HCT116 (cell line): ENCODE measurements around the gene MAOB. TPM values are rescaled to one million over a fixed set of nuclear protein-coding genes. Genes with fewer than 3 reads are reported as not detected.

Experiments used
- ATAC-seq: fragments of 200-7000 bp; cut with Tn5 transposase; 2 replicates; pipeline ENCODE4 v1.9.1; 2020; ENCODE audit warnings: mild to moderate bottlenecking, moderate library complexity
- BruUV-seq: library from RNA; stranded (reverse); fragments of 400-500 nt; replicated peaks from 2 replicates; lab custom pipeline; 2021; lab: Mats Ljungman, UMichigan
- CTCF ChIA-PET: fragments of 300-600 bp; sonication (Branson Sonifier 250); formaldehyde crosslinking; loops from one replicate; lab custom pipeline; 2021; ENCODE audit warnings: antibody characterized with exemption; lab: Charles Lee
- POLR2A ChIA-PET: fragments of 300-600, 350-600 bp; sonication (Branson Sonifier 250); formaldehyde crosslinking; loops from one replicate; lab custom pipeline; 2021; ENCODE audit warnings: antibody characterized with exemption; lab: Charles Lee
- RAD21 ChIA-PET, 2 experiments: fragments of 300-600 bp; sonication (Branson Sonifier 250); formaldehyde crosslinking; loops; one replicate each; lab custom pipeline; 2023; ENCODE audit warnings: low total read pairs in 2 of 2; ENCODE audit not compliant: uncharacterized antibody in 2 of 2, unreplicated experiment in 2 of 2, low non-redundant PET in 1 of 2; lab: Charles Lee
- DNase-seq: peaks from one replicate; pipeline ENCODE4 v3.0.0-alpha.2; 2010; ENCODE audit warnings: low read depth, low spot score
- H2AFZ ChIP-seq: fragments of 200-600 bp; shearing (Covaris generic), sonication (generic); 2 replicates; pipeline ENCODE4 v1.6.1; 2017; ENCODE audit warnings: low read depth, mixed run types, mixed read lengths, antibody characterized with exemption, low read length; ENCODE audit not compliant: poor library complexity, severe bottlenecking
- H3K27ac ChIP-seq: 2 replicates; pipeline ENCODE4 v1.5.1; 2012; ENCODE audit warnings: low read depth, low read length
- H3K27me3 ChIP-seq: fragments of 200-600 bp; sonication (generic); 2 replicates; pipeline ENCODE4 v1.6.1; 2016; ENCODE audit warnings: mixed run types, low read length, mixed read lengths; ENCODE audit not compliant: insufficient read depth
- H3K36me3 ChIP-seq, 2 experiments: fragments of 200-500 bp in 1 of 2; fragments of 200-600 bp in 1 of 2; sonication (Bioruptor generic) in 1 of 2; sonication (generic) in 1 of 2; 2 replicates each; pipeline versions ENCODE4 v1.5.1 to v1.6.1; 2014 to 2016; ENCODE audit warnings: low read length in 2 of 2, inconsistent platforms in 1 of 2, mixed read lengths in 1 of 2, mixed run types in 1 of 2; ENCODE audit not compliant: insufficient read depth in 2 of 2, control insufficient read depth in 1 of 2
- H3K4me1 ChIP-seq, 2 experiments: fragments of 200-600 bp in 1 of 2; sonication (generic) in 1 of 2; 2 replicates each; pipeline versions ENCODE4 v1.5.1 to v1.6.1; 2012 to 2017; ENCODE audit warnings: low read length in 2 of 2, inconsistent platforms in 1 of 2, mild to moderate bottlenecking in 1 of 2, mixed read lengths in 1 of 2, mixed run types in 1 of 2, moderate library complexity in 1 of 2; ENCODE audit not compliant: insufficient read depth in 2 of 2, control insufficient read depth in 1 of 2
- H3K4me2 ChIP-seq: fragments of 200-600 bp; sonication (generic); 2 replicates; pipeline ENCODE4 v1.6.1; 2017; ENCODE audit warnings: mixed run types, low read length, mixed read lengths
- H3K4me3 ChIP-seq, 2 experiments: fragments of 200-600 bp in 1 of 2; sonication (generic) in 1 of 2; replicated peaks in 1 of 2; 2 replicates each; pipeline ENCODE4 v1.5.1; 2011 to 2016; ENCODE audit warnings: low read length in 2 of 2, control low read depth in 1 of 2, low read depth in 1 of 2, mild to moderate bottlenecking in 1 of 2, mixed read lengths in 1 of 2, mixed run types in 1 of 2
- H3K79me2 ChIP-seq: fragments of 200-600 bp; sonication (generic); 2 replicates; pipeline ENCODE4 v1.6.1; 2017; ENCODE audit warnings: mild to moderate bottlenecking, mixed run types, low read length, moderate library complexity, mixed read lengths; ENCODE audit not compliant: insufficient read depth
- H3K9ac ChIP-seq: fragments of 200-600 bp; sonication (generic); 2 replicates; pipeline ENCODE4 v1.6.1; 2016; ENCODE audit warnings: low read length, mixed read lengths
- H3K9me2 ChIP-seq: fragments of 200-600 bp; sonication (generic), shearing (Covaris generic); 2 replicates; pipeline ENCODE4 v1.6.1; 2017; ENCODE audit warnings: mixed run types, mild to moderate bottlenecking, moderate library complexity; ENCODE audit not compliant: insufficient read depth
- H3K9me3 ChIP-seq, 2 experiments: fragments of 200-500 bp in 1 of 2; fragments of 200-600 bp in 1 of 2; sonication (Bioruptor generic) in 1 of 2; sonication (generic) in 1 of 2; 2 replicates each; pipeline ENCODE4 v1.6.1; 2014 to 2017; ENCODE audit warnings: low read length in 2 of 2, mixed read lengths in 2 of 2, inconsistent platforms in 1 of 2, low read depth in 1 of 2, mild to moderate bottlenecking in 1 of 2, mixed run types in 1 of 2, moderate library complexity in 1 of 2; ENCODE audit not compliant: control insufficient read depth in 1 of 2, insufficient read depth in 1 of 2
- H4K20me1 ChIP-seq: fragments of 200-600 bp; sonication (generic), shearing (Covaris generic); 2 replicates; pipeline ENCODE4 v1.6.1; 2017; ENCODE audit warnings: mixed run types, mild to moderate bottlenecking, moderate library complexity; ENCODE audit not compliant: insufficient read depth
- ATF3 ChIP-seq: IDR thresholded peaks from 2 replicates; pipeline ENCODE4 v1.6.1; 2012
- EGR1 ChIP-seq: IDR thresholded peaks from 2 replicates; pipeline ENCODE4 v1.6.1; 2012; ENCODE audit warnings: low read depth
- FOSL1 ChIP-seq: IDR thresholded peaks from 2 replicates; pipeline ENCODE4 v1.6.1; 2012; ENCODE audit warnings: low read depth
- POLR2AphosphoS5 ChIP-seq: IDR thresholded peaks from 2 replicates; pipeline ENCODE4 v1.6.1; 2011; ENCODE audit warnings: mild to moderate bottlenecking, low read depth, low read length, moderate library complexity
- RAD21 ChIP-seq: IDR thresholded peaks from 2 replicates; pipeline ENCODE4 v1.6.1; 2012; ENCODE audit warnings: low read depth, mild to moderate bottlenecking
- SIN3A ChIP-seq: IDR thresholded peaks from 2 replicates; pipeline ENCODE4 v1.6.1; 2012; ENCODE audit warnings: low read depth
- TCF7L2 ChIP-seq: IDR thresholded peaks from 2 replicates; pipeline ENCODE4 v1.7.0; 2011; ENCODE audit warnings: borderline replicate concordance, inconsistent platforms; ENCODE audit not compliant: insufficient read depth, insufficient read length; ENCODE audit errors: extremely low read depth
- ZFX ChIP-seq: fragments of 450-650 bp; IDR thresholded peaks from 2 replicates; pipeline ENCODE4 v1.6.1; 2017
- intact Hi-C: fragments of 100-400 bp; cut with micrococcal nuclease; formaldehyde crosslinking; loops from 2 replicates; pipeline ENCODE4 v1.10.0; 2022
- total RNA-seq: library from RNA; stranded (reverse); gene quantifications from one replicate; pipeline ENCODE4 v1.2.1, GENCODE V29; 2021; ENCODE audit not compliant: unreplicated experiment
- TF ChIP-seq, protein P1 (sequence below), 3 experiments: fragments of 200-600 bp in 1 of 3; sonication (generic) in 1 of 3; IDR thresholded peaks in 2 of 3; conservative IDR thresholded peaks in 1 of 3; 2 replicates each; pipeline ENCODE4 v1.5.1; 2012 to 2017; ENCODE audit warnings: low read depth in 2 of 3, low read length in 2 of 3, antibody characterized with exemption in 1 of 3, borderline replicate concordance in 1 of 3, control low read depth in 1 of 3, mild to moderate bottlenecking in 1 of 3, mixed read lengths in 1 of 3, mixed run types in 1 of 3, moderate library complexity in 1 of 3; ENCODE audit not compliant: insufficient read depth in 1 of 3
- TF ChIP-seq, protein P2 (sequence below): IDR thresholded peaks from 2 replicates; pipeline ENCODE4 v1.6.1; 2012; ENCODE audit warnings: low read depth

The MAOB gene
- total RNA-seq, 1 experiment from 2014 or later, result 28.2 TPM

GRCh38 chrX:43870011-43870410 lies 12.2 kb downstream of the MAOB start:
- Histone ChIP-seq H4K20me1 (no peaks in the 10 kb centered on the region), H3K4me1 (no peaks in the 10 kb centered on the region; a peak in 1 of 4 replicates), H3K27ac (no peak overlapping the region), H3K4me2 (no peak overlapping the region), H3K79me2 (no peaks in the 10 kb centered on the region), H3K9ac (no peak overlapping the region), H3K9me2 (no peaks in the 10 kb centered on the region), H2AFZ (no peak overlapping the region), H3K36me3 (no peaks in the 10 kb centered on the region), H3K4me3 (no peak overlapping the region), H3K27me3 (no peaks in the 10 kb centered on the region), H3K9me3 (no peaks in the 10 kb centered on the region)
- no TSS peak for BruUV-seq
- ATAC-seq, result no peak
- RAD21 ChIA-PET, result no interaction called here
- POLR2A ChIA-PET, result no interaction called here
- TF ChIP-seq EGR1, result no peak
- TF ChIP-seq, protein P1, sequence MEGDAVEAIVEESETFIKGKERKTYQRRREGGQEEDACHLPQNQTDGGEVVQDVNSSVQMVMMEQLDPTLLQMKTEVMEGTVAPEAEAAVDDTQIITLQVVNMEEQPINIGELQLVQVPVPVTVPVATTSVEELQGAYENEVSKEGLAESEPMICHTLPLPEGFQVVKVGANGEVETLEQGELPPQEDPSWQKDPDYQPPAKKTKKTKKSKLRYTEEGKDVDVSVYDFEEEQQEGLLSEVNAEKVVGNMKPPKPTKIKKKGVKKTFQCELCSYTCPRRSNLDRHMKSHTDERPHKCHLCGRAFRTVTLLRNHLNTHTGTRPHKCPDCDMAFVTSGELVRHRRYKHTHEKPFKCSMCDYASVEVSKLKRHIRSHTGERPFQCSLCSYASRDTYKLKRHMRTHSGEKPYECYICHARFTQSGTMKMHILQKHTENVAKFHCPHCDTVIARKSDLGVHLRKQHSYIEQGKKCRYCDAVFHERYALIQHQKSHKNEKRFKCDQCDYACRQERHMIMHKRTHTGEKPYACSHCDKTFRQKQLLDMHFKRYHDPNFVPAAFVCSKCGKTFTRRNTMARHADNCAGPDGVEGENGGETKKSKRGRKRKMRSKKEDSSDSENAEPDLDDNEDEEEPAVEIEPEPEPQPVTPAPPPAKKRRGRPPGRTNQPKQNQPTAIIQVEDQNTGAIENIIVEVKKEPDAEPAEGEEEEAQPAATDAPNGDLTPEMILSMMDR (IDR thresholded peaks at IDR 0.05 in 2 of 3, conservative IDR thresholded peaks at IDR 0.05 in 1 of 3; ENCODE audit: borderline replicate concordance in 1 of 3, insufficient read depth in 1 of 3, low read depth in 2 of 3, low read length in 2 of 3), result no peak
- TF ChIP-seq FOSL1, result no peak
- intact Hi-C loops, result no loop called here
- CTCF ChIA-PET, result no interaction called here
- no peak for DNase-seq

- no peak for DNase-seq
Measured at GRCh38 chrX:43868791-43869190, 13.5 kb downstream of the MAOB start.

More at GRCh38 chrX:43868791-43869190, 13.5 kb downstream of the MAOB start:
- no peaks in the 10 kb centered on the region for H4K20me1 ChIP-seq
- H3K9me2 ChIP-seq, result no peaks in the 10 kb centered on the region
- RAD21 ChIA-PET, result no interaction called here
- H3K4me3 ChIP-seq, result no peak overlapping the region
- no TSS peak for BruUV-seq
- no peak overlapping the region for H3K27ac ChIP-seq
- intact Hi-C loops, result no loop called here
- no peak for ATAC-seq
- TF ChIP-seq RAD21, result no peak
- TF ChIP-seq, protein P2, sequence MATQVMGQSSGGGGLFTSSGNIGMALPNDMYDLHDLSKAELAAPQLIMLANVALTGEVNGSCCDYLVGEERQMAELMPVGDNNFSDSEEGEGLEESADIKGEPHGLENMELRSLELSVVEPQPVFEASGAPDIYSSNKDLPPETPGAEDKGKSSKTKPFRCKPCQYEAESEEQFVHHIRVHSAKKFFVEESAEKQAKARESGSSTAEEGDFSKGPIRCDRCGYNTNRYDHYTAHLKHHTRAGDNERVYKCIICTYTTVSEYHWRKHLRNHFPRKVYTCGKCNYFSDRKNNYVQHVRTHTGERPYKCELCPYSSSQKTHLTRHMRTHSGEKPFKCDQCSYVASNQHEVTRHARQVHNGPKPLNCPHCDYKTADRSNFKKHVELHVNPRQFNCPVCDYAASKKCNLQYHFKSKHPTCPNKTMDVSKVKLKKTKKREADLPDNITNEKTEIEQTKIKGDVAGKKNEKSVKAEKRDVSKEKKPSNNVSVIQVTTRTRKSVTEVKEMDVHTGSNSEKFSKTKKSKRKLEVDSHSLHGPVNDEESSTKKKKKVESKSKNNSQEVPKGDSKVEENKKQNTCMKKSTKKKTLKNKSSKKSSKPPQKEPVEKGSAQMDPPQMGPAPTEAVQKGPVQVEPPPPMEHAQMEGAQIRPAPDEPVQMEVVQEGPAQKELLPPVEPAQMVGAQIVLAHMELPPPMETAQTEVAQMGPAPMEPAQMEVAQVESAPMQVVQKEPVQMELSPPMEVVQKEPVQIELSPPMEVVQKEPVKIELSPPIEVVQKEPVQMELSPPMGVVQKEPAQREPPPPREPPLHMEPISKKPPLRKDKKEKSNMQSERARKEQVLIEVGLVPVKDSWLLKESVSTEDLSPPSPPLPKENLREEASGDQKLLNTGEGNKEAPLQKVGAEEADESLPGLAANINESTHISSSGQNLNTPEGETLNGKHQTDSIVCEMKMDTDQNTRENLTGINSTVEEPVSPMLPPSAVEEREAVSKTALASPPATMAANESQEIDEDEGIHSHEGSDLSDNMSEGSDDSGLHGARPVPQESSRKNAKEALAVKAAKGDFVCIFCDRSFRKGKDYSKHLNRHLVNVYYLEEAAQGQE, result no peak
- no peak for TF ChIP-seq ZFX
- no peak for TF ChIP-seq POLR2AphosphoS5
- no peak for TF ChIP-seq SIN3A
- TF ChIP-seq ATF3, result no peak
- TF ChIP-seq TCF7L2, result no peak
- H2AFZ ChIP-seq, result no peak overlapping the region
- POLR2A ChIA-PET, result no interaction called here
- no peaks in the 10 kb centered on the region for H3K36me3 ChIP-seq
- CTCF ChIA-PET, result no interaction called here
- no peaks in the 10 kb centered on the region for H3K9me3 ChIP-seq
- H3K27me3 ChIP-seq, result no peaks in the 10 kb centered on the region
- no peaks in the 10 kb centered on the region; a peak in 1 of 4 replicates for H3K4me1 ChIP-seq
- H3K4me2 ChIP-seq, result no peak overlapping the region
- H3K9ac ChIP-seq, result no peak overlapping the region
- H3K79me2 ChIP-seq, result no peaks in the 10 kb centered on the region
